Caco-2 (cell line): ENCODE results near the gene CEP120. TPM values are rescaled to one million over a fixed set of nuclear protein-coding genes. Genes with fewer than 3 reads are reported as not detected.

ENCODE experiments used
- BruUV-seq: library from RNA; stranded (reverse); fragments of 400-500 nt; replicated peaks from 2 replicates; lab custom pipeline; 2021; lab: Mats Ljungman, UMichigan
- CTCF ChIA-PET: fragments of 300-600 bp; sonication (Branson Sonifier 250); formaldehyde crosslinking; loops from one replicate; lab custom pipeline; 2022; ENCODE audit warnings: antibody characterized with exemption; lab: Charles Lee
- POLR2A ChIA-PET: fragments of 300-600 bp; sonication (Branson Sonifier 250); formaldehyde crosslinking; loops from one replicate; lab custom pipeline; 2022; ENCODE audit warnings: antibody characterized with exemption; lab: Charles Lee
- DNase-seq, 2 experiments: peaks; one replicate each; pipeline versions ENCODE4 v3.0.0 to v3.0.0-alpha.2; 2020 to 2022
- H3K27me3 ChIP-seq: replicated peaks from 2 replicates; pipeline ENCODE4 v1.6.0; 2011; ENCODE audit warnings: low read length; ENCODE audit not compliant: control insufficient read depth, insufficient read depth
- H3K36me3 ChIP-seq: 2 replicates; pipeline ENCODE4 v1.5.1; 2011; ENCODE audit warnings: low read length; ENCODE audit not compliant: control insufficient read depth, insufficient read depth
- H3K4me1 ChIP-seq: fragments of 250-450 bp; sonication (Bioruptor Pico); 2 replicates; pipeline ENCODE4 v1.5.1; 2020; ENCODE audit warnings: mild to moderate bottlenecking
- H3K4me3 ChIP-seq: 2 replicates; pipeline ENCODE4 v1.5.1; 2011; ENCODE audit warnings: low read depth, mild to moderate bottlenecking, control low read depth, low read length
- H3K9me3 ChIP-seq: fragments of 250-450 bp; sonication (Bioruptor Pico); 2 replicates; pipeline ENCODE4 v1.5.1; 2020; ENCODE audit warnings: mild to moderate bottlenecking, moderate library complexity
- H3K27ac Mint-ChIP-seq: one replicate; pipeline ENCODE4 v1.8.0; 2022; ENCODE audit warnings: mixed read lengths; ENCODE audit not compliant: unreplicated experiment
- H3K27me3 Mint-ChIP-seq: one replicate; pipeline ENCODE4 v1.8.0; 2022; ENCODE audit warnings: mixed read lengths; ENCODE audit not compliant: insufficient read depth, unreplicated experiment
- H3K36me3 Mint-ChIP-seq: one replicate; pipeline ENCODE4 v1.8.0; 2022; ENCODE audit warnings: mild to moderate bottlenecking, mixed read lengths; ENCODE audit not compliant: insufficient read depth, unreplicated experiment
- H3K4me1 Mint-ChIP-seq: one replicate; pipeline ENCODE4 v1.8.0; 2022; ENCODE audit warnings: low read depth, mixed read lengths; ENCODE audit not compliant: unreplicated experiment
- H3K4me3 Mint-ChIP-seq: one replicate; pipeline ENCODE4 v1.8.0; 2022; ENCODE audit warnings: mild to moderate bottlenecking, moderate library complexity, mixed read lengths; ENCODE audit not compliant: unreplicated experiment
- H3K9me3 Mint-ChIP-seq: one replicate; pipeline ENCODE4 v1.8.0; 2022; ENCODE audit warnings: mixed read lengths; ENCODE audit not compliant: unreplicated experiment
- intact Hi-C: fragments of 100-400 bp; cut with micrococcal nuclease; formaldehyde crosslinking; loops from one replicate; pipeline ENCODE4 v1.10.0; 2022; ENCODE audit not compliant: unreplicated experiment
- total RNA-seq: library from RNA; stranded (reverse); gene quantifications from 2 replicates; pipeline ENCODE4 v1.2.3, GENCODE V29; 2022
- TF ChIP-seq, protein P1 (sequence below), 2 experiments: fragments of 200-600 bp in 1 of 2; IDR thresholded peaks; 1 replicate in 1 of 2; 2 replicates in 1 of 2; pipeline versions ENCODE4 v1.5.1 to v1.8.0; 2011 to 2022; ENCODE audit warnings: antibody characterized with exemption in 1 of 2, control low read depth in 1 of 2, inconsistent platforms in 1 of 2, low read depth in 1 of 2, low read length in 1 of 2, mild to moderate bottlenecking in 1 of 2, moderate library complexity in 1 of 2; ENCODE audit not compliant: insufficient read depth in 1 of 2, severe bottlenecking in 1 of 2, unreplicated experiment in 1 of 2

Gene CEP120
- total RNA-seq, 1 experiment from 2014 or later: 25.8 TPM

DNA sequence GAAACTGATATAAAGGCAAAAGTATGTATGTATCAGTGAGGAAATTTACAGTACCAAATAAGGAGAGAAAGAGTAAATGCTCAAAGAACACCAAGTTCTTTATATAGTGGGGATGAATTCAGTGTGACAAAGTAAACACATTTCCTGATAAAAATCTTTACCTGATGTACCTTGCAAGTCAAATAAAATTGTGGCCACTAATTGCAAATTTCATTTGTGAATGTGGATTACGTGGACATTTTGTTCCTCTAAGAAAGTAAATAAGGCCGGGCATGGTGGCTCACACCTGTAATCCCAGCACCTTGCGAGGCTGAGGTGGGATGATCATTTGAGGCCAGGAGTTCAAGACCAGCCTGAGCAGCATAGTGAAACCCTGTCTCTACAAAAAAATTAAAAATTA, 25.7 kb downstream of the CEP120 start:
- intact Hi-C loops: no loop called here
- peaks cover 3% of the 10 kb centered on the region; the same call in 1 of the 2 replicates for H3K36me3 ChIP-seq

GRCh38 chr5:123391009-123391408, 32.2 kb downstream of the CEP120 start:
- Mint-ChIP-seq H3K36me3 (peaks cover 28% of the 10 kb centered on the region), H3K4me3 (no peak overlapping the region), H3K27ac (no peak overlapping the region), H3K27me3 (no peaks in the 10 kb centered on the region), H3K9me3 (no peaks in the 10 kb centered on the region), H3K4me1 (no peaks in the 10 kb centered on the region)
- H3K27me3 ChIP-seq: no peaks in the 10 kb centered on the region
- DNase-seq: no peak
- no peak overlapping the region for H3K4me3 ChIP-seq
- CTCF ChIA-PET: no interaction called here
- no TSS peak for BruUV-seq
- no peaks in the 10 kb centered on the region for H3K9me3 ChIP-seq
- peaks cover 1% of the 10 kb centered on the region; the same call in 1 of the 2 replicates for H3K36me3 ChIP-seq
- POLR2A ChIA-PET: no interaction called here
- intact Hi-C loops: no loop called here
- H3K4me1 ChIP-seq: no peaks in the 10 kb centered on the region
- TF ChIP-seq, protein P1, sequence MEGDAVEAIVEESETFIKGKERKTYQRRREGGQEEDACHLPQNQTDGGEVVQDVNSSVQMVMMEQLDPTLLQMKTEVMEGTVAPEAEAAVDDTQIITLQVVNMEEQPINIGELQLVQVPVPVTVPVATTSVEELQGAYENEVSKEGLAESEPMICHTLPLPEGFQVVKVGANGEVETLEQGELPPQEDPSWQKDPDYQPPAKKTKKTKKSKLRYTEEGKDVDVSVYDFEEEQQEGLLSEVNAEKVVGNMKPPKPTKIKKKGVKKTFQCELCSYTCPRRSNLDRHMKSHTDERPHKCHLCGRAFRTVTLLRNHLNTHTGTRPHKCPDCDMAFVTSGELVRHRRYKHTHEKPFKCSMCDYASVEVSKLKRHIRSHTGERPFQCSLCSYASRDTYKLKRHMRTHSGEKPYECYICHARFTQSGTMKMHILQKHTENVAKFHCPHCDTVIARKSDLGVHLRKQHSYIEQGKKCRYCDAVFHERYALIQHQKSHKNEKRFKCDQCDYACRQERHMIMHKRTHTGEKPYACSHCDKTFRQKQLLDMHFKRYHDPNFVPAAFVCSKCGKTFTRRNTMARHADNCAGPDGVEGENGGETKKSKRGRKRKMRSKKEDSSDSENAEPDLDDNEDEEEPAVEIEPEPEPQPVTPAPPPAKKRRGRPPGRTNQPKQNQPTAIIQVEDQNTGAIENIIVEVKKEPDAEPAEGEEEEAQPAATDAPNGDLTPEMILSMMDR (IDR thresholded peaks at IDR 0.05; ENCODE audit: insufficient read depth in 1 of 2, low read depth in 1 of 2, low read length in 1 of 2, severe bottlenecking in 1 of 2, unreplicated experiment in 1 of 2): no peak

More for the DNA sequence above, 25.7 kb downstream of the CEP120 start:
- H3K27me3 Mint-ChIP-seq: no peaks in the 10 kb centered on the region
- TF ChIP-seq, protein P1 (IDR thresholded peaks at IDR 0.05; ENCODE audit: insufficient read depth in 1 of 2, low read depth in 1 of 2, low read length in 1 of 2, severe bottlenecking in 1 of 2, unreplicated experiment in 1 of 2): no peak
- ChIA-PET CTCF (no interaction called here), POLR2A (no interaction called here)
- H3K4me1 ChIP-seq: no peaks in the 10 kb centered on the region
- H3K9me3 ChIP-seq: no peaks in the 10 kb centered on the region
- H3K4me1 Mint-ChIP-seq: no peaks in the 10 kb centered on the region
- H3K4me3 ChIP-seq: no peak overlapping the region
- no peak overlapping the region for H3K27ac Mint-ChIP-seq
- peaks cover 29% of the 10 kb centered on the region for H3K36me3 Mint-ChIP-seq
- H3K9me3 Mint-ChIP-seq: no peaks in the 10 kb centered on the region
- H3K4me3 Mint-ChIP-seq: no peak overlapping the region
- BruUV-seq: no TSS peak
- no peaks in the 10 kb centered on the region for H3K27me3 ChIP-seq
- no peak for DNase-seq

GRCh38 chr5:123389794-123390193, 33.4 kb downstream of the CEP120 start:
- Mint-ChIP-seq H3K9me3 (no peaks in the 10 kb centered on the region), H3K27me3 (no peaks in the 10 kb centered on the region), H3K4me1 (peaks cover 8% of the 10 kb centered on the region), H3K4me3 (no peak overlapping the region), H3K36me3 (peaks cover 38% of the 10 kb centered on the region), H3K27ac (no peak overlapping the region)
- ChIA-PET POLR2A (interaction anchor here (0.6 kb wide), 1 partner anchor 32 kb away, joined by 3 read pairs; no protein-coding TSS in a partner anchor), CTCF (no interaction called here)
- intact Hi-C loops: no loop called here
- Histone ChIP-seq H3K4me1 (peaks cover 11% of the 10 kb centered on the region), H3K4me3 (no peak overlapping the region), H3K9me3 (no peaks in the 10 kb centered on the region), H3K36me3 (no peaks in the 10 kb centered on the region), H3K27me3 (no peaks in the 10 kb centered on the region)
- TF ChIP-seq, protein P1 (IDR thresholded peaks at IDR 0.05; ENCODE audit: insufficient read depth in 1 of 2, low read depth in 1 of 2, low read length in 1 of 2, severe bottlenecking in 1 of 2, unreplicated experiment in 1 of 2): no peak
- no peak for DNase-seq
- BruUV-seq: no TSS peak
